HEK293 (cell line): ENCODE data around the gene PTX3.
A peak's percentile ranks its signal among the peaks of the same experiment; 100 is the strongest.

Source experiments
- FEZF1 ChIP-seq: fragments of 450-650 bp; formaldehyde crosslinking; IDR thresholded peaks from 2 replicates; pipeline ENCODE4 v1.5.1; 2016; ENCODE audit warnings: missing biosample characterization, missing genetic modification characterization
- HOXC10 ChIP-seq: sonication (generic); formaldehyde crosslinking; IDR thresholded peaks from 2 replicates; pipeline ENCODE4 v1.8.1; 2023; ENCODE audit warnings: mild to moderate bottlenecking, missing genetic modification reagents
- IKZF3 ChIP-seq: fragments of 450-650 bp; IDR thresholded peaks from 2 replicates; pipeline ENCODE4 v1.5.0; 2018; ENCODE audit warnings: missing biosample characterization, mild to moderate bottlenecking, missing genetic modification characterization, moderate library complexity
- MYNN ChIP-seq: fragments of 450-650 bp; formaldehyde crosslinking; IDR thresholded peaks from 2 replicates; pipeline ENCODE4 v1.5.1; 2016; ENCODE audit warnings: missing biosample characterization, missing genetic modification characterization, borderline replicate concordance
- OSR2 ChIP-seq: fragments of 450-650 bp; formaldehyde crosslinking; IDR thresholded peaks from 2 replicates; pipeline ENCODE4 v1.5.1; 2016; ENCODE audit warnings: missing biosample characterization, missing genetic modification characterization
- OVOL3 ChIP-seq: fragments of 450-650 bp; formaldehyde crosslinking; IDR thresholded peaks from 2 replicates; pipeline ENCODE4 v1.5.1; 2016; ENCODE audit warnings: missing biosample characterization, missing genetic modification characterization
- ZBTB21 ChIP-seq: fragments of 450-650 bp; formaldehyde crosslinking; IDR thresholded peaks from 2 replicates; pipeline ENCODE4 v1.5.1; 2017; ENCODE audit warnings: missing biosample characterization, missing genetic modification characterization
- ZIC2 ChIP-seq: fragments of 450-650 bp; formaldehyde crosslinking; IDR thresholded peaks from 2 replicates; pipeline ENCODE4 v1.5.1; 2016; ENCODE audit warnings: missing biosample characterization, missing genetic modification characterization
- ZNF112 ChIP-seq: fragments of 450-650 bp; formaldehyde crosslinking; IDR thresholded peaks from 2 replicates; pipeline ENCODE4 v1.5.0; 2017; ENCODE audit warnings: missing biosample characterization, missing genetic modification characterization
- ZNF157 ChIP-seq: fragments of 450-650 bp; formaldehyde crosslinking; IDR thresholded peaks from 2 replicates; pipeline ENCODE4 v1.5.1; 2016; ENCODE audit warnings: missing biosample characterization, missing genetic modification characterization
- ZNF184 ChIP-seq: fragments of 450-650 bp; IDR thresholded peaks from 2 replicates; pipeline ENCODE4 v1.5.1; 2018; ENCODE audit warnings: missing biosample characterization, mild to moderate bottlenecking, missing genetic modification characterization
- ZNF280C ChIP-seq: fragments of 450-650 bp; formaldehyde crosslinking; IDR thresholded peaks from 2 replicates; pipeline ENCODE4 v1.5.1; 2016; ENCODE audit warnings: missing biosample characterization, missing genetic modification characterization
- ZNF404 ChIP-seq: fragments of 450-650 bp; formaldehyde crosslinking; IDR thresholded peaks from 2 replicates; pipeline ENCODE4 v1.5.1; 2017; ENCODE audit warnings: missing biosample characterization, missing genetic modification characterization
- ZNF518A ChIP-seq: fragments of 450-650 bp; formaldehyde crosslinking; conservative IDR thresholded peaks from 2 replicates; pipeline ENCODE4 v1.5.1; 2016; ENCODE audit warnings: low read depth, missing biosample characterization, missing genetic modification characterization
- ZNF585B ChIP-seq: fragments of 450-650 bp; formaldehyde crosslinking; IDR thresholded peaks from 2 replicates; pipeline ENCODE4 v1.5.1; 2016; ENCODE audit warnings: missing biosample characterization, missing genetic modification characterization
- ZNF600 ChIP-seq: fragments of 450-650 bp; formaldehyde crosslinking; IDR thresholded peaks from 2 replicates; pipeline ENCODE4 v1.5.1; 2016; ENCODE audit warnings: missing biosample characterization, missing genetic modification characterization
- ZNF629 ChIP-seq: fragments of 450-650 bp; formaldehyde crosslinking; IDR thresholded peaks from 2 replicates; pipeline ENCODE4 v1.5.1; 2017; ENCODE audit warnings: missing biosample characterization, missing genetic modification characterization
- ZNF639 ChIP-seq: fragments of 450-650 bp; formaldehyde crosslinking; IDR thresholded peaks from 2 replicates; pipeline ENCODE4 v1.5.1; 2016; ENCODE audit warnings: missing biosample characterization, missing genetic modification characterization
- ZNF658 ChIP-seq: fragments of 450-650 bp; formaldehyde crosslinking; IDR thresholded peaks from 2 replicates; pipeline ENCODE4; 2016; ENCODE audit warnings: missing biosample characterization, missing genetic modification characterization
- ZNF777 ChIP-seq: fragments of 450-650 bp; formaldehyde crosslinking; IDR thresholded peaks from 2 replicates; pipeline ENCODE4 v1.5.1; 2017; ENCODE audit warnings: missing biosample characterization, missing genetic modification characterization, borderline replicate concordance
- ZNF792 ChIP-seq: fragments of 450-650 bp; formaldehyde crosslinking; IDR thresholded peaks from 2 replicates; pipeline ENCODE4 v1.5.1; 2016; ENCODE audit warnings: missing biosample characterization, missing genetic modification characterization
- TF ChIP-seq, protein P1 (sequence below): fragments of 450-650 bp; formaldehyde crosslinking; IDR thresholded peaks from 2 replicates; pipeline ENCODE4 v1.5.1; 2017; ENCODE audit warnings: missing biosample characterization, missing genetic modification characterization
- TF ChIP-seq, protein P2 (sequence below): fragments of 450-650 bp; formaldehyde crosslinking; IDR thresholded peaks from 2 replicates; pipeline ENCODE4 v1.5.1; 2016; ENCODE audit warnings: missing biosample characterization, missing genetic modification characterization
- TF ChIP-seq, protein P3 (sequence below): fragments of 450-650 bp; formaldehyde crosslinking; IDR thresholded peaks from 2 replicates; pipeline ENCODE4 v1.5.1; 2017; ENCODE audit warnings: missing biosample characterization, missing genetic modification characterization
- TF ChIP-seq, protein P4 (sequence below): fragments of 450-650 bp; formaldehyde crosslinking; IDR thresholded peaks from 2 replicates; pipeline ENCODE4 v1.5.1; 2016; ENCODE audit warnings: missing biosample characterization, missing genetic modification characterization

Gene PTX3

GRCh38 chr3:157477441-157477840, 40.8 kb downstream of the PTX3 start (continued):
- no peak for TF ChIP-seq ZNF280C (tag by site-specific recombination)
- TF ChIP-seq, protein P1, sequence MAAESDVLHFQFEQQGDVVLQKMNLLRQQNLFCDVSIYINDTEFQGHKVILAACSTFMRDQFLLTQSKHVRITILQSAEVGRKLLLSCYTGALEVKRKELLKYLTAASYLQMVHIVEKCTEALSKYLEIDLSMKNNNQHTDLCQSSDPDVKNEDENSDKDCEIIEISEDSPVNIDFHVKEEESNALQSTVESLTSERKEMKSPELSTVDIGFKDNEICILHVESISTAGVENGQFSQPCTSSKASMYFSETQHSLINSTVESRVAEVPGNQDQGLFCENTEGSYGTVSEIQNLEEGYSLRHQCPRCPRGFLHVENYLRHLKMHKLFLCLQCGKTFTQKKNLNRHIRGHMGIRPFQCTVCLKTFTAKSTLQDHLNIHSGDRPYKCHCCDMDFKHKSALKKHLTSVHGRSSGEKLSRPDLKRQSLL (tag by site-specific recombination): no peak
- TF ChIP-seq OVOL3 (tag by site-specific recombination): peak; percentile 62; the same call in 1 of the 2 replicates
- TF ChIP-seq ZNF404 (tag by site-specific recombination): no peak
- peak; percentile 96 for TF ChIP-seq ZNF639 (tag by site-specific recombination)
- TF ChIP-seq ZBTB21 (tag by site-specific recombination): peak; percentile 88
- TF ChIP-seq HOXC10 (CRISPR knock-in tag): no peak
- TF ChIP-seq ZNF658 (tag by site-specific recombination): no peak
- no peak for TF ChIP-seq ZNF112 (tag by site-specific recombination)
- peak; percentile 43; the same call in 1 of the 2 replicates for TF ChIP-seq OSR2 (tag by site-specific recombination)
- no peak for TF ChIP-seq MYNN (tag by site-specific recombination)
- TF ChIP-seq ZIC2: no peak
- TF ChIP-seq FEZF1 (tag by site-specific recombination): peak; percentile 94
- peak; percentile 73; the same call in 1 of the 2 replicates for TF ChIP-seq ZNF184 (tag by site-specific recombination)
- TF ChIP-seq ZNF585B (tag by site-specific recombination): no peak
- no peak for TF ChIP-seq ZNF792
- TF ChIP-seq, protein P2, sequence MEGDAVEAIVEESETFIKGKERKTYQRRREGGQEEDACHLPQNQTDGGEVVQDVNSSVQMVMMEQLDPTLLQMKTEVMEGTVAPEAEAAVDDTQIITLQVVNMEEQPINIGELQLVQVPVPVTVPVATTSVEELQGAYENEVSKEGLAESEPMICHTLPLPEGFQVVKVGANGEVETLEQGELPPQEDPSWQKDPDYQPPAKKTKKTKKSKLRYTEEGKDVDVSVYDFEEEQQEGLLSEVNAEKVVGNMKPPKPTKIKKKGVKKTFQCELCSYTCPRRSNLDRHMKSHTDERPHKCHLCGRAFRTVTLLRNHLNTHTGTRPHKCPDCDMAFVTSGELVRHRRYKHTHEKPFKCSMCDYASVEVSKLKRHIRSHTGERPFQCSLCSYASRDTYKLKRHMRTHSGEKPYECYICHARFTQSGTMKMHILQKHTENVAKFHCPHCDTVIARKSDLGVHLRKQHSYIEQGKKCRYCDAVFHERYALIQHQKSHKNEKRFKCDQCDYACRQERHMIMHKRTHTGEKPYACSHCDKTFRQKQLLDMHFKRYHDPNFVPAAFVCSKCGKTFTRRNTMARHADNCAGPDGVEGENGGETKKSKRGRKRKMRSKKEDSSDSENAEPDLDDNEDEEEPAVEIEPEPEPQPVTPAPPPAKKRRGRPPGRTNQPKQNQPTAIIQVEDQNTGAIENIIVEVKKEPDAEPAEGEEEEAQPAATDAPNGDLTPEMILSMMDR (tag by site-specific recombination): no peak
- TF ChIP-seq ZNF629 (tag by site-specific recombination): peak; percentile 96
- TF ChIP-seq, protein P3, sequence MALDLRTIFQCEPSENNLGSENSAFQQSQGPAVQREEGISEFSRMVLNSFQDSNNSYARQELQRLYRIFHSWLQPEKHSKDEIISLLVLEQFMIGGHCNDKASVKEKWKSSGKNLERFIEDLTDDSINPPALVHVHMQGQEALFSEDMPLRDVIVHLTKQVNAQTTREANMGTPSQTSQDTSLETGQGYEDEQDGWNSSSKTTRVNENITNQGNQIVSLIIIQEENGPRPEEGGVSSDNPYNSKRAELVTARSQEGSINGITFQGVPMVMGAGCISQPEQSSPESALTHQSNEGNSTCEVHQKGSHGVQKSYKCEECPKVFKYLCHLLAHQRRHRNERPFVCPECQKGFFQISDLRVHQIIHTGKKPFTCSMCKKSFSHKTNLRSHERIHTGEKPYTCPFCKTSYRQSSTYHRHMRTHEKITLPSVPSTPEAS (tag by site-specific recombination): peak; percentile 54; the same call in 1 of the 2 replicates
- TF ChIP-seq ZNF518A (tag by site-specific recombination): peak; percentile 45; the same call in 1 of the 2 replicates
- no peak for TF ChIP-seq ZNF600 (tag by site-specific recombination)
- TF ChIP-seq ZNF777 (tag by site-specific recombination): no peak
- TF ChIP-seq ZNF157 (tag by site-specific recombination): no peak
- TF ChIP-seq, protein P4, sequence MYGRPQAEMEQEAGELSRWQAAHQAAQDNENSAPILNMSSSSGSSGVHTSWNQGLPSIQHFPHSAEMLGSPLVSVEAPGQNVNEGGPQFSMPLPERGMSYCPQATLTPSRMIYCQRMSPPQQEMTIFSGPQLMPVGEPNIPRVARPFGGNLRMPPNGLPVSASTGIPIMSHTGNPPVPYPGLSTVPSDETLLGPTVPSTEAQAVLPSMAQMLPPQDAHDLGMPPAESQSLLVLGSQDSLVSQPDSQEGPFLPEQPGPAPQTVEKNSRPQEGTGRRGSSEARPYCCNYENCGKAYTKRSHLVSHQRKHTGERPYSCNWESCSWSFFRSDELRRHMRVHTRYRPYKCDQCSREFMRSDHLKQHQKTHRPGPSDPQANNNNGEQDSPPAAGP (tag by site-specific recombination): peak; percentile 74; the same call in 1 of the 2 replicates
- TF ChIP-seq IKZF3 (tag by site-specific recombination): 0 out of 2 replicates have a peak, but pooled peaks have one; percentile 28
